Right lung (tissue), 5 donors: ENCODE results near the gene GTSE1. TPM values are rescaled to one million over a fixed set of nuclear protein-coding genes. Genes with fewer than 3 reads are reported as not detected.
A peak's percentile ranks its signal among the peaks of the same experiment; 100 is the strongest.
"Not testable (repeated sequence)": the region's sequence is repeated elsewhere in the genome, so short reads cannot be mapped to it uniquely, and the experiment has no call there.

Experiments used
- DNase-seq, 2 donors: peaks; one replicate each; pipeline ENCODE4 v3.0.0-alpha.2; 2013
- polyA plus RNA-seq, 5 donors: library from polyadenylated mRNA; unstranded; fragments of 120-200 nt; gene quantifications; one replicate each; pipeline versions ENCODE4 v1.2.1 to v1.2.3, GENCODE V29; 2013; ENCODE audit warnings: inconsistent platforms in 1 of 5, low replicate concordance in 1 of 5; ENCODE audit not compliant: insufficient read length in 5 of 5, insufficient read depth in 1 of 5

Gene GTSE1
- polyA plus RNA-seq, 5 donors, result 11.9 to 30.5 (median 16.3) TPM

DNA sequence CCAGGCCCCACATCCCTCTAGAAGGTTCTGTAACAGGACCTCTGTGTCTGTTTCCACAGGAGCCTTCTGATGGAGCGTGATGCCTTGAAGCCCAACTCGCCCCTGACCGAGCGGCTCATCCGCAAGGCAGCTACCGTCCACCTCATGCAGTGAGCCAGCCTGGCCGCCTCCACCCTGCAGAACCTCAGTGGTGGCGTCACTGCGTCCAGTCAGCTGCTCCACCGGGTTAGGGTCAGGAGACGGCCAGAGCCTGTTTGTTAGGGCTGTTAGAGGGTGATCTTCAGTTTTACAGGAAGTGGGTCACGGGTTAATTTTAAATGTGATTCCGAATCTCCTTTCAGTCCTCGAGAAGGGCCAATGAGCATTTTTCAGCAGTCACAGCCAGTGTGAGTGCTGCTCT lies 3.9 kb upstream of the GTSE1 start:
- no peak for DNase-seq

DNA sequence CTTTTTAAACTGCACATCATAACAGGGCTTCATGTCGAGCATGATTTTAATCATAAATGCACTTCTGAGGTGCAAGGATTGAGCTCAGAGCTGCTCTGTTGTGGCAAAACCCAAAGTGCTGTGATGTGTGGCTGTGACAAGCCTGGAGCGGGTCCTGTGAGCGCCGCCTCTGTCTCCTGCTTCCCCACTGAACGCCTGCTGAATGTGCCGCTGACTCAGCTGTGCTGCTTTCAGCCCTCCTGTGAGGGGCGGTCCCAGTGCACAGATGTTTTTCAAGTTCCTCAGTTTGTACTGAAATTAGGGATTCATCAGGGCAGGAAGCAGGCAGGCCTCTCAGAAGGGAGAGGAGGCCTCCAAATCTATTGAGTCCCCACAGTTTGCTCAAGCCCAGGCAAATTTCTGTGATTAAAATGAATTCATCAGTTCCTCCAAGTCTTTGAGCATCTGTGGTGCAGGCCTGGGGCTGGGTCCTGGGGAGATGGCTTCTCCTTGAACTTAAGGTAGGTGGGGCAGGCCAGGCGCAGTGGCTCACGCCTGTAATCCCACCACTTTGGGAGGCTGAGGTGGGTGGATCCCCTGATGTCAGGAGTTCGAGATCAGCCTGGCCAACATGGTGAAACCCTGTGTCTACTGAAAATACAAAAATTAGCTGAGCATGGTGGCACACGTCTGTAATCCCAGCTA lies 3.0 kb upstream of the GTSE1 start:
- peak in 1 of 2 donors; percentile 10 for DNase-seq

DNA sequence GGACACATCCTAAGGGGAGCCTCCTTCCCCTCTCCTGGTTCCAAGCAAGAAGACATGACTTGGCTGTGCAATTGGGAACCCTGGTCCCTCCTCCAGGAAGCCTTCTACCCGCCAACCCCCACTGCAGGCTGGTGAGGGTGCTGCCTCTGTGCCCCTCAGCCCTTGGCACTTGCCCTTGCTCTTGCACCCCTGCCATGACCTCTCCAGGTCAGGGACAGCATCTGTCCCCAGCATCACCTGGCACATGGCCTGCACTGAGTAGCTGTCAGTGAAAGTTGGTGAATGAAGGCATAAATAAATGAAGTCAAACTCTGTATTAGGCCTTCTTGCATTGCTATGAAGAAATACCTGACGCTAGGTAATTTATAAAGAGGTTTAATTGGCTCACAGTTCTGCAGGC lies 1.9 kb upstream of the GTSE1 start:
- no peak for DNase-seq

DNA sequence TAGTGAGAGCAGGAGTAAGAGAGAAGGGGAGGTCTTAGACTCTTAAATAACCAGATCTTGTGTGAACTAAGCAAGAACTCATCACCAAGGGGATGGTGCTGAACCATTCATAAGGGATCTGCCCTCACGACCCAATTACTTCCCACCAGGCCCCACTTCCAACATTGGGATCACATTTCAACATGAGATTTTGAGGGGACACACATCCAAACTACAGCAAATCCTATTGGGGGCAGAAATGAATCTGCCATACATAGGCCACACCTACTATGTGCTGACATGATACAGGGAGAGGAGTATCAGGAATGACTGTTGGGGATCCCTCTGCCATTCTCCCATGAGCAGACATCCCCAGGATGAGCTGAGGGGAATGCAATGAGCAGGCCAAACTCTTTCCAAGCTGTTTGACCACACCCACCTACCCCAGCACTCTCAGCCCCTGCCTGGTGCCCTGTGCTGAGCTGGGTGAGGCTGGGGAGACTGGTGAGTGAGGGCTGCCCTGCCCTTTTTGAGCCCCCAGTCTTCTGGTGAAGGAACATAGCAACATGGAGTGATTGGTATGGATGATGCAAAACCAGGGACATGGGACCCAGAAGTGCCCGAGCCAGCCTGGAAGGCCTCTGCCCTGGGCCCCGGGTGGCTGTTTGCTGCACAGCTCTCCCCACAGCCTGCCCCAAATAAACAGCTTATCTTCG lies 1.2 kb upstream of the GTSE1 start:
- no peak for DNase-seq

DNA sequence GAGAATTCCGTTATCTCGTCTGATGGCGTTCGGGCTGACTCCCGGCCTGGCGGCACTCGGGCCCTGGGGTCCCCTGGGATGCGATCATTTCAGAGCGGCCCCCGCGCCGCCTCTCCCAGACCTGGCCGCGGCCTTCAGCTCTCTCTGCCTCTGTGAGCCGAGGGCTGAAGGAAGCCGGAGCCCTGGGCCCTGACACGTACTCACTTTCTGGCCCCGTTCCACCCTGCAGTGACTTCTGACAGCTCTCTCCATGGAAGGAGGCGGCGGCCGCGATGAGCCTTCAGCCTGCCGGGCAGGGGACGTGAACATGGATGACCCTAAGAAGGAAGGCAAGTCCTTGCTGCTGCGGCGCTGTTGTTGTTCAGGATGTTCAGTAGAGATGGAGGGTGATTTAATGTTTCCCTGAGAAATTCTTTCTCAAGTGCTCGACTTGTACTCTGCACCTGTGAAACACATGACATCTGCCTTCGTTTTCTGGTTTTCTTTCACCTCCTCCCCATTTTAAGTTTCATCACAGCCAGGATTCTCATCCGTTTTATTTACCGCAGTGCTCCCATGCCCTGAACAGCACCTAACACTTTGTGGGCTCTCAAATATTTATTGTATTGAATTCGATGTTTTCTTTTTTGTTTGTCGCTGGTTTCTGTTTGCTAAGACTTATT lies 612 bp downstream of the GTSE1 start:
- DNase-seq, result peak in 1 of 2 donors; percentile 8

DNA sequence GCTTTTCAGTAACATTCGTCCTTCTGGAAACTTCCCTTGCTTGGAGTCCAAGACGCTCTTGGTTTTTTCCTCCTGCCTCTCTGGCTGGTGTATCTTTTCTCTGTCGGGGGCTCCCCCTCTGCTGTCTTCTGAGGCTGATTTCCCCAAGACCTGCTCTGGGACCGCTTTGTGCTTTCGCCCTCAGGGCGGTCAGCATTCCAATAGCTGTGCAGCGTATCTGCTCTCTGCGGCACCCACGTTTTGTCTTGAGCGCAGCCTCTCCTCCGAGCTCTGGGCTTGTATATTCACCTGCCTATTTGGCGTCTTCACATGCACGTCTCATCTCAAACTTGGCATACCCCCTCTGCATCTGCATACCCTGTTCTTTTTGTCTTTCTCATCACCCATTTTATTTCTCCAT lies 2.4 kb downstream of the GTSE1 start:
- DNase-seq, result no peak

DNA sequence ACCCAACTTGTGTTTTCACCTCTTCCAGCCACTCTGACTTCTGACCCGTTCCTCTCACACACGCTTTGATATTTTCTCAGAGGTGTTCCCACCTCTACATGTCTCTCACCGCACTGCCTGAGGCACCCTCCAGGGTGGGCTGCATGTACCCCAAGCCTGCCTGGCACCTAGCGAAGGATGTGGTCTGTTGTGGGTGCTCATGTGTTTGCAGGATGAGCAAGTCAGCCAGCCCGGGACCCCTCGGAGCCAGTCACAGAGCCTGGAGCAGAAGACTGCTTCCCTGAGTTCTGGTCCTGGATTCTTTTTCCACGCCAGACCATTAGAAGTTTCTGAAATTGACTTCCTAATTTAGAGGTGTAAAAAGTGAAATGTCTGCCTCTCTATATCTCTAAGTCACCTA lies 3.8 kb downstream of the GTSE1 start:
- no peak for DNase-seq

DNA sequence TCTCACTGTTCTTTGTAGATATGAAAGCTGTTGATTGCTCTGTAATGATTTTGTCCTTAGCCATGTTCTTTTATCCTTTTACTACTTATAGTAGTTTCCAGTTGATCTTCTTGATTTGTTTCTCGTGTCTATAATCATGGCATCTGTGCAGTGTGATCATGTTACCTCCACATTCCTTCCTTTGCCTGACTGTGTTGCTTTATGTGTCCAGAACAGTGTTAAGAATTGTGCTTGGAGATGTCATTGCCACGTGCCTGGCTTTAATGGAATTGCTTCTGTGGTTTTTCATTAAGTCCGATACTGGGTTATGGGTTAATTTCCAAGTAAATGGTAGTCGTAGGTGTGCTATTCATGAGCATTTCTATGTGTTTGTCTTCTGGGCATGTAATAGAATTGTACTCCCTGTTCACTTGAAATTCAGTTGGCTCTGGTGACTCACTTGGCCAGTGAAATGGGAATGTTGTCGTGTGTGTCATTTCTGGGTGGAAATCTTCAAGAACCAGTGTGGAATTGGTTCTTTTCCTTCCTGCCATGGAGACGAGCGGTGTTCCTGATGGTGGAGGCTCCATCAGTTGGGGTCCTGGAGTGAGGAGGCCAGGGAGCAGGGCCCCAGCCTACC lies 6.8 kb downstream of the GTSE1 start:
- no peak for DNase-seq

DNA sequence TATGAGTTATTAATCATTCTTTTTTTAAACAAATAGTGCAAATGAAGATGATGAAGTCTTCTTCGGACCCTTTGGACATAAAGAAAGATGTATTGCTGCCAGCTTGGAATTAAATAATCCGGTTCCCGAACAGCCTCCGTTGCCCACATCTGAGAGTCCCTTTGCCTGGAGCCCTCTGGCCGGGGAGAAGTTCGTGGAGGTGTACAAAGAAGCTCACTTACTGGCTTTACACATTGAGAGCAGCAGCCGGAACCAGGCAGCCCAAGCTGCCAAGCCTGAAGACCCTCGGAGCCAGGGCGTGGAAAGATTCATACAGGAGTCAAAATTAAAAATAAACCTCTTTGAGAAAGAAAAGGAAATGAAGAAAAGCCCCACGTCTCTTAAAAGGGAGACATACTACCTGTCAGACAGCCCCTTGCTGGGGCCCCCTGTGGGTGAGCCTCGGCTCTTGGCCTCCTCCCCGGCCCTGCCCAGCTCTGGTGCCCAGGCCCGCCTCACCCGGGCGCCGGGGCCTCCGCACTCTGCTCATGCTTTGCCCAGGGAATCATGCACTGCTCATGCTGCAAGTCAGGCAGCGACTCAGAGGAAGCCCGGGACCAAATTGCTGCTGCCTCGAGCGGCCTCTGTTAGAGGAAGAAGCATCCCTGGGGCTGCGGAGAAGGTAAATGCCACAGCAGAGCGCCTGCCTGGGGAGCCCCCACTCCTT lies 11.8 kb downstream of the GTSE1 start:
- no peak for DNase-seq

DNA sequence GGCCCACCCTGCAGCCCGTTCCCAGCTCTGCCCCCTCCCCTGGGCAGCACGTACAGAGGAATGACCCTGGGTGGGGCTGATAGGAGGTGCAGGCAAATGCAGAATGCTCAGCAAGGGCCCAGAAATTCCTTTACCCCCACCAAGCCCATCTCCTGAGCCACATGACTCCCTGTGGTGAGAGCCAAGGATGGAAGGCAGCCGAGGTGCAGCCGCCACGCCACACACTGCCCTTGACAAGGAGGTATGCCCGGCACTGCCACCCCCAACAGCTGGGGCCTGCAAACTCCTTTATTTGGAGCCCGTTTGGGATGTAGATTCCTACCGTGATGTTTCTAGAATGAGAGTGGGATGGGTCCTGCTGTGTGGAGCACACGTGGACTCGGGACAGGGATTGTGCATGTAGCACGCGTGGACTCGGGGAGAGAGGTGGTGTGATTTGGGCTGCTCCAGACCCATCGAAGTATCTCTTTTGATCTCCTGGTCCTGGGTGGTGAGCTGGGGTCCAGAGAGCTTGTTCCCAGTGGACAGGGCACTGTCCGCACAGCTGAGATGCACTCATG lies 12.9 kb downstream of the GTSE1 start:
- DNase-seq, result no peak

DNA sequence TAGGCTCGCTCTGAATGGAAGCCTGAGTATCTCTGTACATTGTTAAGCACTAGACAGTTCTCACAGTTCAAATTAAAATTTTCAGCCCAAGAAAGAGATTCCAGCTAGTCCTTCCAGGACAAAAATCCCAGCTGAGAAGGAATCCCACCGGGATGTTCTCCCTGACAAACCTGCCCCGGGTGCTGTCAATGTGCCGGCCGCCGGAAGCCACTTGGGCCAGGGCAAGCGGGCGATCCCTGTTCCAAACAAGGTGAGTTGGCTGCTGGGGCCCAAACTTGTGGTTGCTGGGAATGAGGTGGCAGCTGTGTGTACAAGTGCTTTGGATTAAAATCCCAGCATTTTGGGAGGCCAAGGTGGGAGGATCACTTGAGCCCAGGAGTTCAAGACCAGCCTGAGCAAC lies 15.4 kb downstream of the GTSE1 start:
- DNase-seq, result no peak

DNA sequence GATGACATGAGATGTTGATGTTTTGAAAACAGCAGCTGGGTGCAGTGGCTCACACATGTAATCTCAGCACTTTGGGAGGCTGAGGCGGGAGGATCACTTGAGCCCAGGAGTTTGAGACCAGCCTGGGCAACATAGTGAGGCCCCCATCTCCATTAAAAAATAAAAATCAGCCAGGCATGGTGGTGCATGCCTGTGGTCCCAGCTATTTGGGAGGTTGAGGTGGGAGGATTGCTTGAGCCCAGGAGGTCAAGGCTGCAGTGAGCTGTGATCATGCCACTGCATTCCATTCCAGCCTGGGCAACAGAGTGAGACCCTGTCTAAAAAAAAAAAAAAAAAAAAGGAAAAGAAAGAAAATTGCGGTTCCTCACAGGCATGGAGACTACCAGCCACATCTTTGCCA lies 16.2 kb downstream of the GTSE1 start:
- DNase-seq, result not testable (repeated sequence)

DNA sequence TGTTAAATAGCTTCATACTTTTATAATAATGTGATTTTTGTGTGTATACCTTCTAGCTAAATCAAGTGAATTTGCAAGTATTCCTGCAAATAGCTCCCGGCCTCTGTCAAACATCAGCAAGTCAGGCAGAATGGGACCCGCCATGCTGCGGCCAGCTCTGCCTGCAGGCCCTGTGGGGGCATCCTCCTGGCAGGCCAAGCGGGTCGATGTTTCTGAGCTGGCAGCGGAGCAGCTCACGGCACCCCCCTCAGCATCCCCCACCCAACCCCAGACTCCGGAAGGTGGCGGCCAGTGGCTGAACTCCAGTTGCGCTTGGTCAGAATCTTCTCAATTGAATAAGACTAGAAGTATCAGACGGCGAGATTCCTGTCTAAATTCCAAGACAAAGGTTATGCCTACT lies 19.3 kb downstream of the GTSE1 start:
- DNase-seq, result no peak

DNA sequence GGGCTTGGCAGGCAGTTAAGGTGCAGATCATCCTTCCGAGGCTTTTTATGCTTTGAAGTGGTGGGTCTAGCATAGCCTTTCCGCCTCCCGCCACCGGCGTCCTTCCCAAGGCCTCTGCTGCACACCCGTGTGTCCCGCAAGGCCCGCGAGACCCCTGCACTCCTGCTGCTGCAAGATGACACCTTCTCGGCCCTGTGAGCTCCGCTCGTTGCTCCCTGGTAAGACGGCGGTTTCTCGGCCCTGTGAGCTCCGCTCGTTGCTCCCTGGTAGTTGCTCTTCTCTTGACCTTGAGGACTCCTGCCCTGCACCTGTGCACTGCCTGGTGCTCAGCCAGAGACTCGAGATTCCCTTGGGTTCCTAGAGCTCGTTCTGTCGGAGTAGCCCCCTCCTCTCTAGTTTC lies 21.0 kb downstream of the GTSE1 start:
- DNase-seq, result no peak

DNA sequence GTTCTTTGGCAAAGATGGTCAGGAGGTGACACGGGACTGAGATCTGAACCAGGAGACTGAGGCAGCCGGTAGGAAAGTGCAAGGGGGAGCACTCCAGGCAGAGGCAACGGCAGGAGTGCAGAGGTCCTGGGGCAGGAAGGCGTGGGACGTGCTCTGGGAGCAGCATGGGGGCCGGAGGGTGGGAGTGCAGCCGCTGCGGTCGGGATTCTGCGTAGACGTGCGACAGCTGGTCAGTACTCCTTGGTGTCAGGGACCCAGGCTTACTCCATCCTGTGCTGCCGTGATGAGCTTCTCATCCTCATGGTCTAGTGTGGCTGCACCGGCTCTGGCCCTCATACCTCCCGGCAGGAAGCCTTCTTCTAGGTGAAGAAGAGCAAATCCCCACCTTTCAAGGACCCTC lies 21.9 kb downstream of the GTSE1 start:
- DNase-seq, result no peak

DNA sequence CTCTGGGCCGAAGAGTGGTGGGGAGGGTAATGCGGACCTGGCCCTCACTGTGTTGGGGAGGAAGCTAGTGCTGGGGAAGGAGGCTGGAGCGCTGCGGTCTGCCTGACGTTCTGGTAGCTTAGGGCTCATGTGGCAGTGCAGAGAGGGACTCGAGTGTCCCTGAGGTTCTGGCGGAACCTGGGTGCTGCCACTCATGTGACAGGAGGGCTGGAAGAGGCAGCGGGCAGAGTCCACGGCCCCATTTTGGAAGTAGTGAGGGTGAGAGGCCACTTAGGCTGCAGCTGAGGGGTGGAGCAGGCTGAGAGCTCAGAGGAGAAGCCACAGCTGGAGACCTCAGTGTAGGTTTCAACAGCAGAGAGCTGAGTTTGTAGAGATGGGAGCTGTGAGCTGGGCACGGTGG lies 22.6 kb downstream of the GTSE1 start:
- no peak for DNase-seq

DNA sequence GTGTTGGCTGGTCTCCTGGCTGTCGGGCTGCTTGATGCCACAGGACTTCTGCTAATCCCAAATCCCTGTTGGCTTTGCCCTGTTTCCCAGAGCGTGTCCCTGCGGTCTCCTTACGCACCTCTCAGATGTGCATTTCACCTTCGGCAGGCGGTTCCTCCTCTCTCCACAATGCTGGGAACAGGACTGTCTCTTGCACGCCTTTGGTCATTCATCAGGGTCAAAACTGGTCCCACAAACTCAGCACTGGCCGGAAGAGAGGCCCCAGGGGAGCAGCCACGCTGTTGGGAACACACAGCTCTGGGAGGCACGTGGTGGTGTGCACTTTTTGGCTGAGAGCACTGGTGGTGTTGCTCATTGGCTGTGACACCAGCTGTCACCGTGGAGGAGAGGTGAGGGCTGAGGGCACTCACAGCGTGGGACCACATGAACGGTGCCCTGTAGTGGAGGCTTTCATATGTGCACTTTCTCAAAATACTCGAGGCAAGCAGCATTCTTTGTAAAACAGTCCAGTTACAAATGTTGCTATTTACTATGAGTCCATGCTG lies 23.6 kb downstream of the GTSE1 start:
- no peak for DNase-seq

DNA sequence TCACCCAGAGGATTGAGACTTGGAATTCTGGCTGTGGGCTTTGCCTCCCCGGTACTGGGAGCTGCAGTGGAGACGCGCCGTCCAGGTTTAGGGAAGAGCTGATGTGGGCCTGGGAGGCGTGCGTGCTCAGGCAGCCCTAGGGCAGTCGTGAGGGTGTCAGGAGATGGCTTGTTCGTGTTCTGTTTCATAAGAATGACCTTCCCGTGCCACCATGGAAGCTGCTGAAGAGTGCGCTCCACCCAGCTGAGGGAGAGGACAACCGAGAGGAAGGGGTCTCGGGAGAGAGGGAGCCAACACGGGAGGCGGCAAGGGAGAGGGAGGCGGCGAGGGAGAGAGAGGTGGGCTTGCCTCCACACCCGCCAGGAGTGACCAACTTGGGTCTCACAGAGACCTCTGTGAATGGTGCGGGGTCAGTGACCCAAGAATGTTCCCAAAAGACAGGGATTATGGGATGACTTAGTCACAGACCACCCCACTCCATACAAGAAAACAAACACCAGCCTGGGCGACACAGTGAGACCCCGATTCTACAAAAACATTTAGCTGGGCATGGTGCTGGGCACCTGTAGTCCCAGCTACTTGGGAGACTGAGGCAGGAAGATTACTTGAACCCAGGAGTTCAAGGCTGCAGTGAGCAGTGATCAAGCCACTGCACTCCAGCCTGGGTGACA lies 24.2 kb downstream of the GTSE1 start:
- no peak for DNase-seq

DNA sequence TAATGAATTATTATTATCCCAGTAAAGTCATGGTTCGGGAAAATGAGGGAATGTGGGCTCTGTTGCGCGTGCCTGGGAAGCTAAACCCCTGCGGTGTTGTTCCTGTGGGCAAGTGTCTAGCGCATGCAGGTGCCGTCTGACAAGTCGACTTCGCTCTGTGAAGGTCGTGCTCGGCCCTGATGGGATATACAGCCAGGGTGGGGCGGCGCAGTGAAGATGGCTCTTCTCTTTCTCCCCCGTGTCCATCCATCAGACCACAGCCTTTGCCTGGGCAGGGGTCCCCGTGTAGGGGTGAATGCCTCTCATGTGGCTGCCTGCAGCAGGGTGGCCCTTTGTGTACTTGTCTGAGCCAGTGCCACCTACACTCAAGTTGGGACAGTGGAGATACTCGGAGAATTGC lies 26.0 kb downstream of the GTSE1 start:
- DNase-seq, result no peak

DNA sequence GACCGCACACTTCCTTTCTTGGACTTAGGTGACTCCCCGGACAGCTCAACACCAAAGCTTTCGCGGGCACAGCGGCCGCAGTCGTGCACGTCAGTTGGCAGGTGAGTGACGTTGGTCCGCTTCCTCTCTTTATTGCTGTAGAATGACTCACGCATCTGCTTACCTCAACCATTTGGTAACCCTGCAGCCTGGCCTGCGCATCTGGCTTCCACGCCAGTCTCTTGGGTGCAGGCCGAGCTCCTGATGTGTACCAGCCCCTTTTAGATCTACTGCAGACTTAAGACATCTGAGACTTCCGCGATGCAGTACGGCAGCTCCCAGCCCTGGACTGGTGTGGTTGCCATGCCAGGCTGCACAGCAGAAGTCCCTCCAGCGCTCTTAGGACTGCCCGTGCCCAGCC lies 26.5 kb downstream of the GTSE1 start:
- DNase-seq, result no peak
